ENCODE results near the gene CHD1. TPM values are rescaled to one million over a fixed set of nuclear protein-coding genes. Genes with fewer than 3 reads are reported as not detected.
A peak's percentile ranks its signal among the peaks of the same experiment; 100 is the strongest.

Gene CHD1
- total RNA-seq, 2 donors from 2014 or later, result 38.5 to 52.9 TPM

- no peaks in the 10 kb centered on the region for H3K4me1 ChIP-seq (replicated peaks)
- TF ChIP-seq CTCF (IDR thresholded peaks at IDR 0.05), result peak; percentile 22 to 74 (median 58)
- no peak for TF ChIP-seq POLR2A (IDR thresholded peaks at IDR 0.05)
- no peak for TF ChIP-seq POLR2AphosphoS5 (IDR thresholded peaks at IDR 0.05)
- H3K27ac ChIP-seq, result no peak overlapping the region
- H3K4me3 ChIP-seq, result no peak overlapping the region
- no peaks in the 10 kb centered on the region for H3K36me3 ChIP-seq
- no peaks in the 10 kb centered on the region for H3K9me3 ChIP-seq
- intact Hi-C loops (cut with DNase I), result loop anchor here (5.0 kb wide), 1 partner anchor 1595 kb away; no protein-coding TSS in a partner anchor
- 24% methylated on average over 1 of the region's 1 CpG for WGBS
- DNase-seq (ENCODE audit: low spot score), result peak; percentile 22
- no peaks in the 10 kb centered on the region for H3K27me3 ChIP-seq (replicated peaks; ENCODE audit: insufficient read depth)
Measured at GRCh38 chr5:98827161-98827560, 101.6 kb downstream of the CHD1 start.

GRCh38 chr5:98825582-98826375 is 103.0 kb downstream of the CHD1 start:
- no peak overlapping the region for H3K27ac ChIP-seq
- intact Hi-C loops (cut with DNase I), result loop anchor here (5.0 kb wide), 1 partner anchor 1593 kb away; no protein-coding TSS in a partner anchor
- H3K36me3 ChIP-seq, result no peaks in the 10 kb centered on the region
- TF ChIP-seq CTCF (IDR thresholded peaks at IDR 0.05), result no peak
- no peak for TF ChIP-seq POLR2A (IDR thresholded peaks at IDR 0.05)
- TF ChIP-seq POLR2AphosphoS5 (IDR thresholded peaks at IDR 0.05), result no peak
- WGBS, result 85% methylated on average over 4 of the region's 4 CpGs
- no peak overlapping the region for H3K4me3 ChIP-seq
- no peaks in the 10 kb centered on the region for H3K4me1 ChIP-seq (replicated peaks)
- DNase-seq (ENCODE audit: low spot score), result no peak
- no peaks in the 10 kb centered on the region for H3K9me3 ChIP-seq
- H3K27me3 ChIP-seq (replicated peaks; ENCODE audit: insufficient read depth), result no peaks in the 10 kb centered on the region

GRCh38 chr5:98816582-98817222 is 112.1 kb downstream of the CHD1 start:
- TF ChIP-seq CTCF (IDR thresholded peaks at IDR 0.05) (no peak), POLR2AphosphoS5 (IDR thresholded peaks at IDR 0.05) (no peak), POLR2A (IDR thresholded peaks at IDR 0.05) (no peak)
- no peak overlapping the region for H3K4me3 ChIP-seq
- intact Hi-C loops (cut with DNase I), result no loop called here
- H3K27ac ChIP-seq, result no peak overlapping the region
- H3K4me1 ChIP-seq (replicated peaks), result no peaks in the 10 kb centered on the region
- no peaks in the 10 kb centered on the region for H3K9me3 ChIP-seq
- H3K27me3 ChIP-seq (replicated peaks; ENCODE audit: insufficient read depth), result no peaks in the 10 kb centered on the region
- no peak for DNase-seq (ENCODE audit: low spot score)
- 62% methylated on average over 6 of the region's 6 CpGs for WGBS
- no peaks in the 10 kb centered on the region for H3K36me3 ChIP-seq

GRCh38 chr5:98813755-98814154 is 115.1 kb downstream of the CHD1 start:
- no peaks in the 10 kb centered on the region for H3K9me3 ChIP-seq
- no peaks in the 10 kb centered on the region for H3K27me3 ChIP-seq (replicated peaks; ENCODE audit: insufficient read depth)
- intact Hi-C loops (cut with DNase I), result no loop called here
- TF ChIP-seq POLR2AphosphoS5 (IDR thresholded peaks at IDR 0.05) (no peak), CTCF (IDR thresholded peaks at IDR 0.05) (no peak), POLR2A (IDR thresholded peaks at IDR 0.05) (no peak)
- H3K36me3 ChIP-seq, result no peaks in the 10 kb centered on the region
- H3K27ac ChIP-seq, result no peak overlapping the region
- no peak for DNase-seq (ENCODE audit: low spot score)
- H3K4me3 ChIP-seq, result no peak overlapping the region
- H3K4me1 ChIP-seq (replicated peaks), result no peaks in the 10 kb centered on the region
- 92% methylated on average over 3 of the region's 3 CpGs for WGBS

Data from prostate gland (tissue), 2 donors.